VCaP (cell line): ENCODE data around the gene NUTM1.

Experiments used
- H3K27ac ChIP-seq: fragments of 450-650 bp; 2 replicates; pipeline ENCODE4 v1.5.1; 2017
- CTCF ChIP-seq: fragments of 450-650 bp; conservative IDR thresholded peaks from 2 replicates; pipeline ENCODE4 v1.5.1; 2017; ENCODE audit warnings: mild to moderate bottlenecking, moderate library complexity

NUTM1 gene

DNA sequence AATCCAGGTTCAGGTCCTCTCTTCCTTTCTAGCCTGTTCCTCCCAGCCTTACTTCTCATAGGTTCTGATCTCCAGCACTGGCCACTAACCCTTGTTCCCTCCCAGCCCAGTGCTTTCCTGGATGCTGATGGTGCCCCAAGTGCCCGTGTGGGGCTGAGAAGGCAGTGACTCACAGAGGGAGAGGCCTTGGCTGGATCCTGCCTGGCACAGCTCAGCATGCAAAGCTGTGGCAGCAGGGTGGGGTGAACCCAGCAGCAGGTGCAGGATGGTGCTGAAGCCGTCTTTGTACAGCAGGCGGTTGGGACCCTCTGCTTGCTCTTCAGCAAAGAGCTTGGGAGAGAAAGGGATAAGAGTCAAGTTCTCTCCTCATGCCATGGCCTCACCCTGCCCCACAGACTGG is 16.3 kb downstream of the NUTM1 start:
- TF ChIP-seq CTCF: no peak
- H3K27ac ChIP-seq: no peak overlapping the region

GRCh38 chr15:34360298-34360697 is 17.2 kb downstream of the NUTM1 start:
- no peak for TF ChIP-seq CTCF
- no peak overlapping the region for H3K27ac ChIP-seq

DNA sequence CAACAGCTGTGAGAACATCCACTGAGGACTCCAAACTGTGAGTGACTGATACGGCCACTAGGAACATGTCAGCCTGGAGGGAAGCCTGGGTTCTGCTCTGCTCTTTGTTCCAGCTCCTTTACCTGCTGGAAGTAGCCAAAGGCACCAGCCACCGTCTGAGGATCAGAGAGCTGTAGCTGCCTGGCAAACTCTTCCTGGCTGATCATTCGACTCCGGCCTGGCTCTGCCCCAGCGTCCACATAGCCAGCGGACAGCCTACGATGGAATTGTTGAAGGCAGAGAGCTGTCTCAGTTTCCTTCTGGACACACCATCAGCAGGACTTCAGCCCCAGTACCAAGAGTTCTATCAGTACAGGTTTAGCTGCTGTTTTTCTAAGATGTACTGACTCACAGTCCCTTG is 18.2 kb downstream of the NUTM1 start:
- no peak for TF ChIP-seq CTCF
- no peak overlapping the region for H3K27ac ChIP-seq

DNA sequence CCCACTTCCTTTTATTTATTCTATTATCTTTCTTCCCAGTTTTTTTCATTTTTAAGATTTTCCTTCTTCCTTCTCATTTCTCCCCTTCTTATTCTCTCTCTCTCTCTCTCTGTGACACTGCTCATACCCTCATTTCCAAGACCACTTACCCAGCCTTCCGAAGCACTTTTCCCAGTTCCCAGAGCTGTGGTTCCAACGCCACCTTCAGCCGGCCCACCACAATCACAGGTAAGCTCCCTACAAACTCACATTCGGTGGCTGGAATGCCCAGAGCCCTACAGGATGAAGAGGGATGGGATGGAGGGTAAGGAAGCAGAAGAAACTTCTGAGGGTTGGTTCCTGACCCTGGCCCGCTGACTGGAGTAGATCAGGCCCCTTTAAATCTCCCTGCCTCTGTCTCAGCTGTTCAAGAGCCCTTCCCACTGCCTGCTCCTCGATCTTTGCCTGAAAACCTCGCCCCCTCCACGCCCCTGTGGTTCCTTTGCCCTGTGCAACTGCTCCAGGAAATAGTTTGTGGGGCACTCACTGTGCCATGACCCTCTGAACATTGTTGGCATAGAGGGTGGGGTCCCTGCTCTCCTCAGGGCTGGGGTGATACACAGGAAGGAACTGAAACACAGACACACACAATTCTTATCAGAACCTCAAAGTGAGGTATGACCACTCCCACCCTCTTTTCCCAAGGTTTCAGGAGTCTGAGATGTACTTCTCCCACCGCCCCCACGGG is 19.1 kb downstream of the NUTM1 start:
- no peak overlapping the region for H3K27ac ChIP-seq
- no peak for TF ChIP-seq CTCF

GRCh38 chr15:34364041-34364440 is 20.9 kb downstream of the NUTM1 start:
- TF ChIP-seq CTCF: no peak
- no peak overlapping the region for H3K27ac ChIP-seq

GRCh38 chr15:34365091-34365825 is 22.1 kb downstream of the NUTM1 start:
- TF ChIP-seq CTCF: no peak
- H3K27ac ChIP-seq: no peak overlapping the region

- no peak for TF ChIP-seq CTCF
- peak overlapping the region; percentile 92 for H3K27ac ChIP-seq
Observed at GRCh38 chr15:34365836-34366235, 22.7 kb downstream of the NUTM1 start.
